ENCODE results near the gene TRIM52. TPM values are rescaled to one million over a fixed set of nuclear protein-coding genes. Genes with fewer than 3 reads are reported as not detected.

TRIM52 gene
- total and polyA plus RNA-seq, 10 of the 15 experiments (the other 5 are each of a cell fraction or from before 2014, with no cell fraction given): 1.4 to 24.3 (median 8.1) TPM

- TF ChIP-seq BCLAF1 (IDR thresholded peaks at IDR 0.05): no peak
- TF ChIP-seq RBBP5 (conservative IDR thresholded peaks at IDR 0.05): no peak
- no peak for TF ChIP-seq E2F8 (IDR thresholded peaks at IDR 0.05; ENCODE audit: low read depth, partially characterized antibody)
- TF ChIP-seq TCF7 (IDR thresholded peaks at IDR 0.05; ENCODE audit: borderline replicate concordance): no peak
- peak; percentile 46 for TF ChIP-seq IKZF1 (conservative IDR thresholded peaks at IDR 0.05)
- TF ChIP-seq ESRRA (IDR thresholded peaks at IDR 0.05; ENCODE audit: low read length): no peak
- TF ChIP-seq ZBTB40 (IDR thresholded peaks at IDR 0.05; ENCODE audit: borderline replicate concordance): peak; percentile 69; the same call in 1 of the 2 replicates
- TF ChIP-seq CREB1 (IDR thresholded peaks at IDR 0.05; ENCODE audit: low read depth): 0 out of 2 replicates have a peak, but pooled peaks have one; percentile 38
- TF ChIP-seq BMI1 (IDR thresholded peaks at IDR 0.05; ENCODE audit: borderline replicate concordance): no peak
- no peak for TF ChIP-seq USF2 (IDR thresholded peaks at IDR 0.05; ENCODE audit: borderline replicate concordance, low read depth, low read length)
- no peak for TF ChIP-seq CUX1 (IDR thresholded peaks at IDR 0.05; ENCODE audit: insufficient replicate concordance, low read depth, low read length)
- TF ChIP-seq EZH2 (IDR thresholded peaks at IDR 0.05; ENCODE audit: borderline replicate concordance, control insufficient read depth, low read depth, low read length): no peak
Observed at GRCh38 chr5:181207214-181207959, 53.6 kb downstream of the TRIM52 start (continued).

Measured in GM12878 (cell line).